ENCODE data around the gene GPR107. TPM values are rescaled to one million over a fixed set of nuclear protein-coding genes. Genes with fewer than 3 reads are reported as not detected.

Gene GPR107
- total RNA-seq, 1 donor from 2014 or later, result 58.7 TPM

DNA sequence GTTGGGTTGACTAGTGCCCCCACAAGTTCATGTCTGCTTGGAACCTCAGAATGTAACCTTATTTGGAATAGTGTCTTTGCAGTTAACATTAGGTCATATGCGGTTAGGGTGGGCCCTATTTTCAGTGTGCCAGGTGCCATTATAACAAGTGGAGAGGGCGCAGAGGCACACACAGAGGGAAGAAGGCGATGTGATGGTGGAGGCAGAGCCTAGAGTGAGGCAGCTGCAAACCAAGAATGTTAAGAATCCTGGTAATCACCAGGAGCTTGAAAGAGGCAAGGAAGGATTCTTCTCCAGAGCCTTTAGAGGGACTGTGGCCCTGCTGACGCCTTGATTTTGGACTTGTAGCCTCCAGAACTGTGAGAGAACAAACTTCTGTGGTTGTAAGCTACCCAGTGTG lies 10.9 kb downstream of the GPR107 start:
- peaks cover 2% of the 10 kb centered on the region for H3K36me3 ChIP-seq (ENCODE audit: insufficient read depth, low read length)
- FAIRE-seq (no peak), DNase-seq (ENCODE audit: low read depth) (no peak)
- H3K9me3 ChIP-seq (ENCODE audit: insufficient read depth, low read depth, low read length), result no peaks in the 10 kb centered on the region
- H3K4me1 Mint-ChIP-seq (ENCODE audit: low read depth, unreplicated experiment), result peaks cover 14% of the 10 kb centered on the region
- no peak overlapping the region for H2AFZ ChIP-seq (ENCODE audit: low read depth, low read length)
- H3K27me3 Mint-ChIP-seq (ENCODE audit: low read depth, unreplicated experiment), result no peaks in the 10 kb centered on the region
- no peak overlapping the region for H3K9ac ChIP-seq (ENCODE audit: low read length)
- H3K4me1 ChIP-seq (ENCODE audit: insufficient read depth, low read length), result no peaks in the 10 kb centered on the region
- peaks cover 76% of the 10 kb centered on the region for H4K20me1 ChIP-seq (ENCODE audit: insufficient read depth, low read length)
- no peak overlapping the region for H3K27ac ChIP-seq (ENCODE audit: low read depth, low read length)
- H3K4me3 ChIP-seq (ENCODE audit: insufficient read depth, low read depth, low read length), result no peak overlapping the region
- peak overlapping the region; percentile 70 for H3K27ac Mint-ChIP-seq (ENCODE audit: unreplicated experiment)
- H3K4me2 ChIP-seq (ENCODE audit: low read length), result no peak overlapping the region
- no peaks in the 10 kb centered on the region for H3K27me3 ChIP-seq (ENCODE audit: insufficient read depth, low read length)
- peaks cover 88% of the 10 kb centered on the region for H3K79me2 ChIP-seq (ENCODE audit: insufficient read depth, low read length)
- peaks cover 6% of the 10 kb centered on the region for H3K36me3 Mint-ChIP-seq (ENCODE audit: low read depth, unreplicated experiment)
- TF ChIP-seq, protein P1, sequence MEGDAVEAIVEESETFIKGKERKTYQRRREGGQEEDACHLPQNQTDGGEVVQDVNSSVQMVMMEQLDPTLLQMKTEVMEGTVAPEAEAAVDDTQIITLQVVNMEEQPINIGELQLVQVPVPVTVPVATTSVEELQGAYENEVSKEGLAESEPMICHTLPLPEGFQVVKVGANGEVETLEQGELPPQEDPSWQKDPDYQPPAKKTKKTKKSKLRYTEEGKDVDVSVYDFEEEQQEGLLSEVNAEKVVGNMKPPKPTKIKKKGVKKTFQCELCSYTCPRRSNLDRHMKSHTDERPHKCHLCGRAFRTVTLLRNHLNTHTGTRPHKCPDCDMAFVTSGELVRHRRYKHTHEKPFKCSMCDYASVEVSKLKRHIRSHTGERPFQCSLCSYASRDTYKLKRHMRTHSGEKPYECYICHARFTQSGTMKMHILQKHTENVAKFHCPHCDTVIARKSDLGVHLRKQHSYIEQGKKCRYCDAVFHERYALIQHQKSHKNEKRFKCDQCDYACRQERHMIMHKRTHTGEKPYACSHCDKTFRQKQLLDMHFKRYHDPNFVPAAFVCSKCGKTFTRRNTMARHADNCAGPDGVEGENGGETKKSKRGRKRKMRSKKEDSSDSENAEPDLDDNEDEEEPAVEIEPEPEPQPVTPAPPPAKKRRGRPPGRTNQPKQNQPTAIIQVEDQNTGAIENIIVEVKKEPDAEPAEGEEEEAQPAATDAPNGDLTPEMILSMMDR (IDR thresholded peaks at IDR 0.05; ENCODE audit: insufficient read depth, low read depth, low read length), result no peak
- no peak for TF ChIP-seq EZH2 (IDR thresholded peaks at IDR 0.05; ENCODE audit: insufficient read depth, low read length)
- H3K9me3 Mint-ChIP-seq (ENCODE audit: unreplicated experiment), result no peaks in the 10 kb centered on the region
- H3K4me3 Mint-ChIP-seq (ENCODE audit: unreplicated experiment), result no peak overlapping the region

DNA sequence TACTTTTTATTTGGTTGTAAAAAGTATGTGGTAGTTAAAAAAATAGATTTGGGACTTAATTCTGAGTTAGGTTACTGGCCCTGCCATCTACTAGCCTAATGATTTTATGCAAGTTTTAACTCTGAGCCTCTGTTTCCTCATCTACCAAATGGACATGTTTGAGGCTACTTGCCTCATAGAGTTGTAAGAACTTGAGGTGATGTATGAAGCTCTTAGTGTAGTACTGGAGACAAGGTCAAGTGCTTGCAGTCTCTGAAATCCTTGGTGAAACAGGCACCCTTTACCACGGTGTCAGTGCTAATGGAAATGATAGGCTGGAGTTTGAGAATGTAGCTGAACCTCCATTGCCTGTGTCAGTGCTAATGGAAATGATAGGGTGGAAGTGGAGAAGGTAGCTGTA lies 15.3 kb downstream of the GPR107 start:
- H3K36me3 ChIP-seq (ENCODE audit: insufficient read depth, low read length), result no peaks in the 10 kb centered on the region
- H3K4me1 Mint-ChIP-seq (ENCODE audit: low read depth, unreplicated experiment), result peaks cover 19% of the 10 kb centered on the region
- H3K79me2 ChIP-seq (ENCODE audit: insufficient read depth, low read length), result peaks cover 83% of the 10 kb centered on the region
- TF ChIP-seq EZH2 (IDR thresholded peaks at IDR 0.05; ENCODE audit: insufficient read depth, low read length), result no peak
- TF ChIP-seq, protein P1 (IDR thresholded peaks at IDR 0.05; ENCODE audit: insufficient read depth, low read depth, low read length), result no peak
- no peaks in the 10 kb centered on the region for H3K27me3 ChIP-seq (ENCODE audit: insufficient read depth, low read length)
- H3K27ac Mint-ChIP-seq (ENCODE audit: unreplicated experiment), result no peak overlapping the region
- peaks cover 14% of the 10 kb centered on the region for H3K4me1 ChIP-seq (ENCODE audit: insufficient read depth, low read length)
- no peak overlapping the region for H3K4me3 ChIP-seq (ENCODE audit: insufficient read depth, low read depth, low read length)
- H3K36me3 Mint-ChIP-seq (ENCODE audit: low read depth, unreplicated experiment), result peaks cover 6% of the 10 kb centered on the region
- H3K4me3 Mint-ChIP-seq (ENCODE audit: unreplicated experiment), result no peak overlapping the region
- peaks cover 84% of the 10 kb centered on the region for H4K20me1 ChIP-seq (ENCODE audit: insufficient read depth, low read length)
- DNase-seq (ENCODE audit: low read depth) (no peak), FAIRE-seq (no peak)
- no peak overlapping the region for H3K9ac ChIP-seq (ENCODE audit: low read length)
- H3K9me3 Mint-ChIP-seq (ENCODE audit: unreplicated experiment), result no peaks in the 10 kb centered on the region
- H3K9me3 ChIP-seq (ENCODE audit: insufficient read depth, low read depth, low read length), result no peaks in the 10 kb centered on the region
- H3K27ac ChIP-seq (ENCODE audit: low read depth, low read length), result no peak overlapping the region
- H3K4me2 ChIP-seq (ENCODE audit: low read length), result no peak overlapping the region
- no peaks in the 10 kb centered on the region for H3K27me3 Mint-ChIP-seq (ENCODE audit: low read depth, unreplicated experiment)
- no peak overlapping the region for H2AFZ ChIP-seq (ENCODE audit: low read depth, low read length)

DNA sequence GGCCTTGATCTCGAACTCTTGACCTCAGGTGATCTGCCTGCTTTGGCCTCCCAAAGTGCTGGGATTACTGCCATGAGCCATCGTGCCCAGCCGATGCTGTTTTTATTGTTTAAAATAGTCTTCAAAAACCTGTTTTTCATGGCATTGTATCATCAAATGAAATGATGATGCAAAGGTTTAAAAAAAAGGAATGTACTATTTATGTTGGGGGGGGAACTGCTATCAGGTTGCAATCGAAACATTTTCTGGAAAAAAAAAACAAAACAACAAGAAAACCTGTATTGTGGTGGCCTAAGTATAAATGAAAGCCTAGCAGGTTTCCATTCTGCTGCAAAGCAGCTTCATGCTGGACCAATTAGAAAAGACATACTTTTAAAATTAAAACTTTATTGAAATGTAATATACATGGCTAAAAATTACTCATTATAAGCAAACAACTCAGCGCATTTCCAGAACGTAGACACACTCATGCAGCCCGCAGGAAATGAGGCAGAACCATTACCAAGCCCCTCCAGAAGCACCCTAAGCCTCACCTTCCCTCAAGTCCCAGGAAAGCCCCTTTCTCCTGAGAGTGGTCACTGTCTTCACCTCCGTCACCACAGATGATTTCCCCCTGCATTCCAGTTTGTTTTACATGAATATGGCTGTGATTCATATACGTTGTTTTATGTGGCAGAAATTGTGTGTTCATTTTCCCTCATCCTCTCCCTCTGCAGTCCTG lies 19.0 kb downstream of the GPR107 start:
- Histone ChIP-seq H3K4me1 (ENCODE audit: insufficient read depth, low read length) (peaks cover 14% of the 10 kb centered on the region), H3K79me2 (ENCODE audit: insufficient read depth, low read length) (peaks cover 63% of the 10 kb centered on the region), H2AFZ (ENCODE audit: low read depth, low read length) (no peak overlapping the region), H3K4me2 (ENCODE audit: low read length) (peak overlapping the region; percentile 44), H3K27ac (ENCODE audit: low read depth, low read length) (peak overlapping the region; percentile 54), H3K9ac (ENCODE audit: low read length) (peak overlapping the region; percentile 51), H3K36me3 (ENCODE audit: insufficient read depth, low read length) (peaks cover 14% of the 10 kb centered on the region), H3K27me3 (ENCODE audit: insufficient read depth, low read length) (no peaks in the 10 kb centered on the region), H3K9me3 (ENCODE audit: insufficient read depth, low read depth, low read length) (no peaks in the 10 kb centered on the region), H4K20me1 (ENCODE audit: insufficient read depth, low read length) (peaks cover 71% of the 10 kb centered on the region), H3K4me3 (ENCODE audit: insufficient read depth, low read depth, low read length) (no peak overlapping the region)
- TF ChIP-seq EZH2 (IDR thresholded peaks at IDR 0.05; ENCODE audit: insufficient read depth, low read length), result no peak
- TF ChIP-seq, protein P1 (IDR thresholded peaks at IDR 0.05; ENCODE audit: insufficient read depth, low read depth, low read length), result no peak
- FAIRE-seq (no peak), DNase-seq (ENCODE audit: low read depth) (peak; percentile 41)
- peaks cover 20% of the 10 kb centered on the region for H3K4me1 Mint-ChIP-seq (ENCODE audit: low read depth, unreplicated experiment)
- no peaks in the 10 kb centered on the region for H3K9me3 Mint-ChIP-seq (ENCODE audit: unreplicated experiment)
- H3K27me3 Mint-ChIP-seq (ENCODE audit: low read depth, unreplicated experiment), result no peaks in the 10 kb centered on the region
- H3K27ac Mint-ChIP-seq (ENCODE audit: unreplicated experiment), result peak overlapping the region; percentile 83
- H3K36me3 Mint-ChIP-seq (ENCODE audit: low read depth, unreplicated experiment), result peaks cover 10% of the 10 kb centered on the region
- H3K4me3 Mint-ChIP-seq (ENCODE audit: unreplicated experiment), result no peak overlapping the region

All from astrocyte (in vitro differentiated cells and primary cell).